ENCODE data around the gene TMEM60. TPM values are rescaled to one million over a fixed set of nuclear protein-coding genes. Genes with fewer than 3 reads are reported as not detected.
A peak's percentile ranks its signal among the peaks of the same experiment; 100 is the strongest.

The TMEM60 gene
- total RNA-seq, 4 donors from 2014 or later, result 10.9 to 14.0 (median 11.7) TPM

DNA sequence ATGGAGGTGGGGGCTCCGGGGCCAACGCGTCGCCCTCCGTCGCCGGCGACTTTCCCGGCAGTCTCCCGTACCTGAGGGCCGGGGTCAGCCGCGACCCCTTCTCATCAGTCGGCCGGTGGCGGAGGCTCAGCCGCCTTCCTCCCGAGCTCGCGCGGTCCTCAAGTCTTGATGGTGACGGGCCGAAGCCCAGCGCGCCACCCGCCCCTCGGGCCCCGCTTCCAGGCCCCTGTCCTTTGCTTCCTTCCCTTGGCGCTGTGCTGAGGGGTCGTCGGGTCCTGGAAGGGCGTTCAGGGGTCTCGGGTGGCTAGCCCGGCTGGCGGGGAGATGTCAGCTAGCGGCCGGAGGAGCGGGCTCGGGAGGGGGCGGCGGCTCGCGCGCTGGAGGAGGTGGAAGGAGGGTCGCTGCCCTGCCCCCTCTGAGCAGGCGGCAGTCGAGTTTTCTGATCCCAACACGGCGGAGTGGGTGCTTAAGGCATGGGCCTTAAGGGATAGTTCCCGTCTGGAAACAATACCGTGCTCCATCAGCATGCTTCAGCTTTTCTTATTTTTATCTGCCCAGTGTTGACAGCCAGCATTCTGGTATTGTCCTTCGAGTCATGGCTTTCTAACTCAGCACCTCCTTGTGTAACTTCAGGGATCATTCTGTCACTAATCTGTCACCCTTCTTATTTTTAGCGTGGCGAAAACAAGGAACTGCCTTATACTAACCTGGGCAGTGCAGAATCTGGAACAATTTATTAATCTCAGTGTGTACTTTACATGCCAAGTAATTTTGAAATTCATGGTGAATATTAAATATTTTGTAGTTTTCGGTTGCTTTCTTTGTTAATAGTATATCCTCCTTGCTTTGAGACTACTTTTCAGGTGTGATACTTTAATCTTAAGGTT lies 1.1 kb upstream of the TMEM60 start:
- TF ChIP-seq POLR2A (IDR thresholded peaks at IDR 0.05), result no peak
- TF ChIP-seq, protein P1, sequence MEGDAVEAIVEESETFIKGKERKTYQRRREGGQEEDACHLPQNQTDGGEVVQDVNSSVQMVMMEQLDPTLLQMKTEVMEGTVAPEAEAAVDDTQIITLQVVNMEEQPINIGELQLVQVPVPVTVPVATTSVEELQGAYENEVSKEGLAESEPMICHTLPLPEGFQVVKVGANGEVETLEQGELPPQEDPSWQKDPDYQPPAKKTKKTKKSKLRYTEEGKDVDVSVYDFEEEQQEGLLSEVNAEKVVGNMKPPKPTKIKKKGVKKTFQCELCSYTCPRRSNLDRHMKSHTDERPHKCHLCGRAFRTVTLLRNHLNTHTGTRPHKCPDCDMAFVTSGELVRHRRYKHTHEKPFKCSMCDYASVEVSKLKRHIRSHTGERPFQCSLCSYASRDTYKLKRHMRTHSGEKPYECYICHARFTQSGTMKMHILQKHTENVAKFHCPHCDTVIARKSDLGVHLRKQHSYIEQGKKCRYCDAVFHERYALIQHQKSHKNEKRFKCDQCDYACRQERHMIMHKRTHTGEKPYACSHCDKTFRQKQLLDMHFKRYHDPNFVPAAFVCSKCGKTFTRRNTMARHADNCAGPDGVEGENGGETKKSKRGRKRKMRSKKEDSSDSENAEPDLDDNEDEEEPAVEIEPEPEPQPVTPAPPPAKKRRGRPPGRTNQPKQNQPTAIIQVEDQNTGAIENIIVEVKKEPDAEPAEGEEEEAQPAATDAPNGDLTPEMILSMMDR (IDR thresholded peaks at IDR 0.05), result no peak
- intact Hi-C loops (cut with DNase I; ENCODE audit: low total_unique reads), result no loop called here
- DNase-seq (ENCODE audit: low spot score in 2 of 2), result peak; percentile 28 to 89
- peak overlapping the region; percentile 93 for H3K4me3 ChIP-seq (ENCODE audit: low read depth, poor library complexity, severe bottlenecking)
- 1 to 3% methylated on average over 18 to 23 of the region's 55 CpGs for WGBS, 2 donors

GRCh38 chr7:77797734-77798393 lies 370 bp downstream of the TMEM60 start:
- no peak for DNase-seq (ENCODE audit: low spot score in 2 of 2)
- TF ChIP-seq, protein P1 (IDR thresholded peaks at IDR 0.05), result no peak
- TF ChIP-seq POLR2A (IDR thresholded peaks at IDR 0.05), result no peak
- intact Hi-C loops (cut with DNase I; ENCODE audit: low total_unique reads), result no loop called here
- H3K4me3 ChIP-seq (ENCODE audit: low read depth, poor library complexity, severe bottlenecking), result peak overlapping the region; percentile 70
- 0 to 1% methylated on average over 33 to 35 of the region's 35 CpGs for WGBS, 2 donors

GRCh38 chr7:77796960-77797359 lies 1.3 kb downstream of the TMEM60 start:
- peak overlapping the region; percentile 70 for H3K4me3 ChIP-seq (ENCODE audit: low read depth, poor library complexity, severe bottlenecking)
- intact Hi-C loops (cut with DNase I; ENCODE audit: low total_unique reads), result no loop called here
- WGBS, 2 donors, result 24 to 30% methylated on average over 5 of the region's 5 CpGs
- TF ChIP-seq, protein P1 (IDR thresholded peaks at IDR 0.05), result no peak
- TF ChIP-seq POLR2A (IDR thresholded peaks at IDR 0.05), result no peak
- no peak for DNase-seq (ENCODE audit: low spot score in 2 of 2)

GRCh38 chr7:77796109-77796508 lies 2.1 kb downstream of the TMEM60 start:
- TF ChIP-seq, protein P1 (IDR thresholded peaks at IDR 0.05), result no peak
- TF ChIP-seq POLR2A (IDR thresholded peaks at IDR 0.05), result no peak
- DNase-seq (ENCODE audit: low spot score in 2 of 2), result no peak
- no peak overlapping the region for H3K4me3 ChIP-seq (ENCODE audit: low read depth, poor library complexity, severe bottlenecking)
- intact Hi-C loops (cut with DNase I; ENCODE audit: low total_unique reads), result no loop called here
- whole genome bisulfite sequencing, 2 donors, result 65 to 97% methylated on average over 3 of the region's 3 CpGs

DNA sequence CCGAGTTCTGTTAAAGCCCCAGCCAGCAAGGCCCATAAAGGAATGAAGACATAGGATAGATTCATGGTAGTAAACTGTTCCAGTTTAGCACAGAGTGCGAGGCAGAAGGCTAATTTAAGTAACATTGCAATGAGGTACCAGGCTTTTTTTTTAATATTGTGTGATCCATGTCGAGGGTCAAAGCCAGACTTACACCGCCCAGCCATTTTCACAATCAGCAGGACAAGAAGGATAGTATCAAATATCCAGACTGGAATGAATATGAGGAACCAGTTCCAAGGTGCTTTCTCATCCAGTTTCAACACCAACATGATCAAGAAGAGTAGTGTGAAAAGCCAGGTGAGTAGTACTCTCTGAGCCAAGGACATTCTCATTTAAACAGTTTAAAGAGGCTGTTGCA lies 4.2 kb downstream of the TMEM60 start:
- intact Hi-C loops (cut with DNase I; ENCODE audit: low total_unique reads), result no loop called here
- H3K4me3 ChIP-seq (ENCODE audit: low read depth, poor library complexity, severe bottlenecking), result no peak overlapping the region
- 89 to 95% methylated on average over 4 of the region's 4 CpGs for WGBS, 2 donors
- DNase-seq (ENCODE audit: low spot score in 2 of 2), result no peak
- TF ChIP-seq, protein P1 (IDR thresholded peaks at IDR 0.05), result no peak
- no peak for TF ChIP-seq POLR2A (IDR thresholded peaks at IDR 0.05)

Measured in lower leg skin (tissue), 4 donors.